ENCODE results near the gene CTSZ.

DNA sequence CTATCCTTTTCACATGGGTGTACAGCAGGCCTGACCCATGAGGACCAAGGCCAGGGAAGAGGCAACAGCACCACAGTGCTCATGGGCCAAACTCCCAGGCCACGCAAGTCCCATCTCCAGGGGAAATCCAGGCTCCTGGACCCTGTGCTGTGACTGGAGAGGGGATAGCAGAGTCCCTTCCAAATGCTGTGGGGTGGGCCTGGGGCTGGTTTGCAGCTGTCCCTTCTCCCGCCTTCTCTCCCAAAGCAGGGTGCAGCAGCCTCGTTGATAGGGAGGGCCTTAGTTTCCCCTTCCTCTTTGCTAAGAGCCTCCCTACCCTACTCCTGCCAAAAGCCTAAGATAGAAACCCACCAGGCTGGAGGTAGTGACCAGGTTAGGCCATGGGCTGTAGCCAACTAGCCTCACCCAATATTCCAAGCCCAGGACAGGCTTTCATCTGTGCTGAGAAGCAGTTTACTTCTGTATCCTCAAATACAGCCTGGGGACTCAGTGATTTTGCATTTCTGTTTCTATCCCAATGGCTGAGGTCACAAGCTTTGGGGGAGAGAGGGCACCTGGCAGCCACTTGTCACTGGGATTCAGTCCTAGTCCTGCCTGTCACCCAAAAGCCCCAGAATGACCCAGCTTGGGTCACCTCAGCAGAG is 1.4 kb downstream of the CTSZ start:
- TF ChIP-seq EZH2 (IDR thresholded peaks at IDR 0.05; ENCODE audit: insufficient read depth, poor library complexity, severe bottlenecking) (no peak), EZH2phosphoT487 (IDR thresholded peaks at IDR 0.05; ENCODE audit: insufficient read depth, low read depth) (no peak)
